GM19193 (cell line): ENCODE data around the gene SPTSSB.

Experiments
- POLR2A ChIP-seq: IDR thresholded peaks from 4 replicates; pipeline ENCODE4 v1.6.1; 2011; ENCODE audit not compliant: insufficient read depth, insufficient read length; ENCODE audit errors: extremely low read depth

The SPTSSB gene

DNA sequence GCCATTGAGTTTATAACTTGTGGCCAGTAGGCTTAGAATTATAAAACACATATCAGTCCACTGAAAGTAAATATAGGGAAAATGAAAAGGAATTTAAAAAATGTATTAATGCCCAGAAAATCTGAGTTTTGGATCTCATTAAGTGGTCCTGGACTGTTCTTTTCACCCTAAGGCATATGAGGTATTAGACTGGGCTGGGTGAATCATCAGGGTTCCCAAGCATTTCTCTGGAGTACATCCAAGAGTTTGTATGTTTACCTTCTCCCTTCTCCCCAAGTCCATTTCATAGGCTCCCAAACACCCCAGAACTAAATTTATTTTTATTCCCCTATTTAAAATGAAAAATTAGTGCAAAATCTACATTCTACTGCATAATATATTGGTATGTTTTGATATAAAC lies 31.9 kb upstream of the SPTSSB start:
- no peak for TF ChIP-seq POLR2A

DNA sequence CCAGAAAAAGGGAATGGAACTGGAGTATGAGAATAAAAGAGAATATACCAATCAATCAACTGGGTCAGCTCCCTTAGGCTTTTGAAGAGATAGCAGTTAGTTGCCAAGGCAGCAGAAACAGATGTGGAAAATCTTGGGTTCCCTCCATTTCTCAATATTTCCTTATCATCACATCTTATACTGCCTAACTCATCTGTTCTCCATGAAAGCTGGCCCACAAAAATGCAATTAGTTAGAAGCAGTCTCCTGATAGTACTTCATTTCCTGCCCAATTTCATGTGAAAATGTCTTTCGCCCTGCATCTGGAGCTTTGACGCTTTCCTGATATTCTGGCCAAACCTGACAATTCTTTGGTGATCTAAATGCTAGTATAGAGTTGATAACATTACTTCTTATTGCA lies 30.1 kb upstream of the SPTSSB start:
- no peak for TF ChIP-seq POLR2A

DNA sequence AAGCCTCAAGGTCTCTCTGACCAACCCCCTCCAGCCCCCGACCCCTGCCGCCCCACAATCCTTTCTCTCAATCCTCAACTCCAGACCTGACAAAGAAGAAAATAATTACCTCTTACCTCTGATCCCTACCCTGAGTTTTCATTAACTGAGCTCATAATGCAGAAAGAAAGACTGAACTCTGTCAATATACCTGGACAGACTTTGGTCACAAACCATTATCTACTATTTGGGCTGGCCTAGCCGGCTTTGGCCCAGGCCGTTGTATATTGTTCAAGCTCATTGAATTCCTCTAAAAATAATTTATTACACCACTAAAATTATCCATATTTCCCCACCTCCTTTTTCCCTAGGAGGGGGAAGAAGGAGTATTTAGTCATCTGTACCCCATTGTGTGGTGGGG lies 29.3 kb upstream of the SPTSSB start:
- TF ChIP-seq POLR2A = no peak

DNA sequence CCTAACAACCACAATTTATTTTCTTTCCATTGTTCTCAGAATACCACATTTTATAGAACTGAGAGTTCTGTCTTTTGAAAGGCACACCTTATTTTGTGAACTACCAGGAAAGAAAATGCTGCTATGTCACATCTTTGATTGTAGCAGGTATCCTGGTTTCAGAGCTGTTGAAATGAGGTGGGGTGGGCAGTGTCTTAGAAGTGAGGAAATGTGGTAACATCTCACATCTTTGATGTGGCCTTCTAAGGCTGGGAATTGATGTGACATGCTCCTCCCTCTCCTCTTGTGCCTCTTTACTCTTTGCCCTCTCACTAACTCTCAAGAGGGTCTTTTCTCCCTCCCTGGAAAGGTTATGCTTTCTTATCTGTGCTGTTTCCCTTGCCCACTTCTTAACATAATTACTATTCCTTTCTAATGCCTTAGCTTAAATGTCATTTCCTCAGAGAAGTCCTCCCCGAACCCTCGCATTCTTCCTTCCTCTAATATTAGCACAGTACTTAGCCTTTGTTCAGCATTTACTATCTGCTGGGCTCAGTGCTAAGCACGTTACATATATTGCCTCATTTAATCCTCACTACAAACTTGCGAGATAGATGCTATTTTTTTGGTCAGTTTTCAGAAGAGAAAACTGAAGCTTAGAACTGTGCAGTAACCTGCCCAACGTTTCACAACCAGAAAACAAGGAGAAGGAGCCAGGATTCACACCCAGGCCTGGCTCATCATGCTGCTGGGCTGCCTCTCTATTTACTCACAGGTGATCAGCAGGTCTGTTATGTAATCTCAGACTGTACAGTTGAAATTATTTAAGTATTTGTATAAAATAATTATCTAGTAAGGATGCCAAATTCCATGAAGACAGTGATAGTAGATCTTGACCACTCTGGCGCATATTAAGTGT lies 24.0 kb upstream of the SPTSSB start:
- no peak for TF ChIP-seq POLR2A

DNA sequence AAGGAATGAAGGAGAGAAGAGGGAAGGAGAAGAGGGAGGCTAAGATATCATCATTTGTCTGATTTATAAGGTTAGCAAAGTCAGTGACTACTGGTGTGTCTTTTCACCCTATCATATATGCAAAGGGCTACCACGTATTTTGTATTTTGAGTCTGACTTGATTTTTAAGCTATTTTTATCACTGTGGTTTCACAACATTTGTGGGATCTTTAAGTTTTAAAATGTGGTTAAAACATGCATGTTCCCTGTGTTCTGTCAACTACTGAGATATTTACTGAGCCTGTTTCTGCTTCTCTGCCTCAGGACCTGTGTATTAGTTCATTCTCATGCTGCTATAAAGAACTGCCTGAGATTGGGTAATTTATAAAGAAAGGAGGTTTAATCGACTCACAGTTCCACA lies 22.5 kb upstream of the SPTSSB start:
- no peak for TF ChIP-seq POLR2A

DNA sequence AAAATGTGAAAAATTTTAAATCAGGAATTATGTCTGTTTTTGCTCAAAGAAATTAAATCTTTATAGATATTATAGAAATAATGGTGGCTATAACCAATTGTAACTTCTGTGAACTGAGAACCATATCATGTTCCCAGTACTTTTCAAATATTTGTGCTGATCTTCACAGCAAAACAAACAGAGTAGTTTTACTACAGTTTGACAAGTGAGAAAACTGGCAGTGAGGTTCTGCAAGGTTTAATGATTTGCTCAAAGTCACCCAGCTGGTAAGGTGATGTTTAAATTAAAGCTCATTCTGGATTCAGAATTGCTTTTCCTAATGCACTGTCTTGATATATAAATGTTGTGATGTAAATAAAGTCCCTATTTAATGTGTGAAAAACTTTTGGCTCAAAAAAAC lies 22.0 kb upstream of the SPTSSB start:
- no peak for TF ChIP-seq POLR2A

DNA sequence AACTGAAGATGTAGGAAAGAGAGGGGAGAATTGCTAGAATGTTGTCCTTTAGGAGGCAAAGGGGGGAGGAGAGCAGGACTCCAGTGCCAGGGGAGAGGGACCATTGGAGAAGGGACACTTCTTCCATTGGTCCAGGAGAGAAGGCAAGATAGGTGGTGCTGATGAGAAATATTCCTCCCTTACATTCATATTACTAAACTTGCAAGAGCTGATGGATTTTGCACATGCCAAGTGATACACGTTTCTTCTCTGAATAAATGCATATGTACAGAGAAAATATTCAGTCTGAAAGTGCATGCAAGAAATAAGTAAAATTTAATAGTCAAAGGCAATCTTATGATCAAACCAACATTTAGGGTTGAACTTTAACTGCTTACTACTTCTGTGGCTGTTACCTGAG lies 21.5 kb upstream of the SPTSSB start:
- TF ChIP-seq POLR2A = no peak

DNA sequence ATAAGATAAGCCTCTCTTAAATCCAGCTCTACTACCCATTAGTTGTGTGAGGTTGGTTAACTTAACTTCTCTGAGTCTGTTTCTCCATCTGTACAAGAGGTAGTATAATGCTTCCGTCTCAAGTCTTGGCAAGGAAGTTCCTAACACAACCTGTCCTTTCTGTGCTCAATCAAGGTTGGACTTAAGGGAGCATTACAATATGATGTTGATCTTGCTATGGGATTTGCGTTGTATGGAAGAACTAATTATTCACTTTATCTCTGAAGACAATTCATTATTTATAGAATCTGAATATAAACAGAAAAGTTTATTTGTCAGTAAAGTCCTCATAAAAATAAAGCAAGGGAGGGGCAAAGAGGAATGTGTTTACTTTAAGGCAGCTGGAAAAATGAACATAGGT lies 18.9 kb upstream of the SPTSSB start:
- TF ChIP-seq POLR2A = no peak

DNA sequence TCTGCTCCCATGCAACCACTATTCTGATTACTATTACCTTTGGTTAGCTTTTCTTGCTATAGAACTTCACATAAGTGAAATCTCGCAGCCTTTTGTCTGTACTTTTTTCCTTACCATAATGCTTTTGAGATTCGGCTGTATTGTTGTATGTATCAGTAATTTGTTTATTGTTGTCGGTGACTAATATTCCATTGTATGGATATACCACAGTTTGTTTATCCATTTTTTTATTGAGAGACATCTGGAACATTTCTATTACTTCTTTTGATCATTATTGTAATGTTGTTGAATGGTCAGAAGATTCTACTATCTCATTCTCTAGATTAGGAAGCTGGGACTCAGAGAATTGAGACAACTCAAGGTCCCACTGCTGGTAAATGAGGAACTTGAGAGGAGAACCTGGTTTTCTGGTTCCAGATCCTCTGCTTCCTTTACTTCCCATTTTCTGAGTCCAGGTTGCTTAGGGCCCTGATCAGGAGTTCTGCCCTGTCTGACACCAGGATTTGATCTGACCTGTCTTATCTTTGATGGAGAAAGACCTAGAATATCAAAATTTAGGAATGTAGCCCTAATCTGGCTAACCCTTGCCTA lies 18.2 kb upstream of the SPTSSB start:
- TF ChIP-seq POLR2A = no peak

DNA sequence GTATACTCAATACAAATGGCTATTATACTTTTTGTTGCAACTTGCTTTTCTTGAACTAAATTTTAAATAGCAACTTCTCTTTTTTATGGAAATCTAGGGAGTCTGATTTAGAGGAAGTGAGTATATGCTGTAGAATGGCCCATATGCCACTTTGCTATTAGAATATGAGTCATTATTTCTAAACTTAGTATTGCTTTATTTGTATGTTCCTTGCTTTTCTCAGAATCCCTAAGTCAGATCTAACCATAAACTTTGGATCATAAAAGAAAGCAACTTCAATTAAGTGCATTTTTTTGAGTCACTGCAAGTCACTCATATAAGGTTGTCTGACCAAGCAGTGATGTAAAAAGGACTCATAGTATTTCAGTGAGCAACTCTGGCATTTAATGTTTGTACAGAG lies 17.5 kb upstream of the SPTSSB start:
- no peak for TF ChIP-seq POLR2A

DNA sequence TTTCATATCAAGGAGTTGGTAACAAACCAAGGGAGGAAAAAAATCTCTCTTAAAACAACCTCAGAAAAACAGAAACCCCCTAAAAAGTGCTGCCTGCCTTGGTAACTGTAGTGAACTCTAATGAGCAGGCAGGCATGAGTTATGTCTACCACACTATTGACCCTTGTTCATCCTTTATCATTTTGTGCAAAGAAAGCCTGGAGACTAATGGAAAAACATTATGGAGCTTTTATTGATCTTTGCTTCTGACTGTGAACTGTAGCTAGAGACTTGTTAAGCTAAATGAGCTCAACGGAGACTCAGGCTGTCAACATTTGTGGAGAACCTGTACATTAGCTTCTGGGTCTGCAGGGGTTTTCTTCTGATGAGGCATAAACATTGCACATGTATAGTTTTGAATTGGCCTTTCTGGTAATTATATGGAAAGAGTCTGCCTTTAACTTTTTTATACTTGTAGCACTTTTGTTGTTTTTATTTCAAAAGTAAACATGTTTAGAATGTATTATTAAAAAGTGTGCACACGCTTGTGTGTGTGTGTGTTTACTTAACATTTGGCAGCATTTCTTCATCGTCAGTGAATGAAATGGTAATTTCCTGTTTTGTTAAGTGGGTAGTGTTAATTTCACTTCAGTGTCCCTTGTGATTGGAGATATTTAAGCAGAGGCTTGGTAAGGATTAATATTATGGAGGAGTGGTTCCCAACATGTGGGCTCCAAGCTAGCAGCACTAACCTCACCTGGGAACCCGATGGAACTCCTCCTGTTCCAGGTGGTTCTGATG lies 15.9 kb upstream of the SPTSSB start:
- TF ChIP-seq POLR2A = no peak

DNA sequence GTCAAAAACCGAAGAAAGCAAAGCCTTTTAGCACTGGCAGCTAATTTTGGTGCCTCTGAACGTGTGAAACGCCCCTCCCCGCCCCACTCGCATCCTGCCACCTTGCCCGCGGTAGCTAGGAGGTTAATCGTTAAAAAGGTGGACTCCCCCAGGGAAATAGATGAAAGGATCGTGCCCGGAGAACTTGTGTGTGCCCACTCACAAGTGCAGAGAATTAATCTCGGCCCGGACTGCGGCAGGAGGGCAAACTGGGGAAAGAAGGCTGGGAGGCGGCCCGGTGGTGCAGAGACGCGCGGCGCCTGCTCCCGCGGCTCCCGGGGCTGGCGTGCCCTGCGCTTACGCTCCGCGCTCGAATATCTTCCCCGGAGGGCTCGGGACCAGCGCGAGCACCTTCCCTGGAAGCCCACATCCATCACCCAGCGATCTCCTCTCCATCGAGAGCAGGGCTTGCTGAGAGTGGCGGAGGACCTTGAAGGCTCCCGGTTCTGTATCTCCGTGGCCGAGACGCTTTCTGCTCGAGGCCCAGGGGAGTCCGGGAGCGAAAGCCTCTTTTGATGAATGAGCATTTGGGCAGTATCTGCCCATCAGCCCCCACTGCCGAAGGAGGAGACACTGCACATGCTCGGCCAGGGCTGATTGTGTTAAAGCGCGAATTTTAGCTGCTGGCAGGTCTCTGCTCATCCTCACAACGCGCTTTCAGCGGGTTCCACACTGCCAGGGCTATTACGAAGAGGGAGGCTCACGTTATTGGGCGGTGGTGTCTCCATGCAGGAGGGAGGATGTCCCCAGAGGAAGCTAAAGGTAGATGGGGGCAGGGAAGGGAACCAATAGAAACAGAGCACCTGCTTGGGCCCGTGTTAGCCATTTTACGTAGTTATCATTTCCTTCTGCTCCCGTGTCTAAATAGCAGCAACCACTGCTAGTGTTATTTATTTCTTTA lies 1.3 kb upstream of the SPTSSB start:
- peak; percentile 28 for TF ChIP-seq POLR2A

DNA sequence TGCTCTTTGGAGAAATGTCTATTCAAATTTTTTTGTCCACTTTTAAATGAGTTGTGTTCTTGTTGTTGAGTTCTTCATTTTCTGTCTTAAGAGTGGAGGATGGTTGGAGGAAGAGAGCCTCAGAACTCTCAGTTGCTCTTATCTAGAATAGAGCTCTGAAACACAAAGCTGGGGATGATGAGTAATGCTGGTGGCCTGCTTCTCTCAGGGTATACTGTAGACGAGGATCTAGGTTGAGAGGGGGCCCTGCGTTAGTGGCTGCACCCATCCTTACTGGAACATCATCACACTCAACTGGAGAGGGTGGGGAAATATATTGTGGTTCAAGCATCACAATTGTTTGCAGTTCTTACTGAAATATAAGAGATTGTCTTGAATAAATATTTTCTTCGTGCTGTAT lies 1.8 kb downstream of the SPTSSB start:
- no peak for TF ChIP-seq POLR2A

DNA sequence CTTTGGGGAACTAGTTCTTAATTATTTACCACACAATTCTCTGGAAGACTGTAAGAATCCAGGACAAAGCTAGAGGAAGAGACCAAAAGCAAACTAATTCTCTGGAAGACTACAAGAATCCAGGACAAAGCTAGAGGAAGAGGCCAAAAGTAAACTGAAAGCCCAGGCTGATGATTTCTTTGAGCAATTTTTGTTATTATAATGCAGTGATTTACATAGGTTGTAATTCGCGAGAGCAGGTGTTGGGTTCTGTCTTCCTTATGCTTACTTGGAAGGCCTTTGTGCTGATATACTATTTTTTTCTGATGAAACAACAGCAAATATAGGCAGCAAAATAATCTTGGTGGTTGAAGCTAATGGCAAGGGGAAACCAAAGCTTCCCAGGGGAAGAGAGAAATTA lies 5.2 kb downstream of the SPTSSB start:
- TF ChIP-seq POLR2A = no peak
